DND-41 (cell line): Measurements from ENCODE around the gene CDK1.

Experiments used
- ATAC-seq: fragments of 200-7000 bp; cut with Tn5 transposase; 3 replicates; pipeline ENCODE4 v1.9.1; 2021; ENCODE audit warnings: low read depth; ENCODE audit not compliant: insufficient read depth
- DNase-seq: peaks from one replicate; pipeline ENCODE4 v3.0.0-alpha.2; 2020
- H2AFZ ChIP-seq: 2 replicates; pipeline ENCODE4 v1.6.0; 2012; ENCODE audit warnings: low read depth, low read length
- H3K27ac ChIP-seq: 2 replicates; pipeline ENCODE4 v1.5.1; 2012; ENCODE audit warnings: low read length, inconsistent platforms
- H3K27me3 ChIP-seq: fragments of 200-600 bp; sonication (generic); 2 replicates; pipeline ENCODE4 v1.6.0; 2012; ENCODE audit warnings: low read length, mild to moderate bottlenecking, inconsistent platforms; ENCODE audit not compliant: insufficient read depth, poor library complexity
- H3K36me3 ChIP-seq: 2 replicates; pipeline ENCODE4 v1.5.1; 2012; ENCODE audit warnings: low read length, inconsistent platforms; ENCODE audit not compliant: insufficient read depth
- H3K4me1 ChIP-seq: 2 replicates; pipeline ENCODE4 v1.5.1; 2012; ENCODE audit warnings: mild to moderate bottlenecking, low read length; ENCODE audit not compliant: insufficient read depth
- H3K4me2 ChIP-seq: 2 replicates; pipeline ENCODE4 v1.6.0; 2012; ENCODE audit warnings: mild to moderate bottlenecking, moderate library complexity, low read length, inconsistent platforms; ENCODE audit not compliant: insufficient read depth
- H3K4me3 ChIP-seq, 2 experiments: fragments of 200-600 bp in 1 of 2; shearing (Covaris generic) in 1 of 2; 2 replicates each; pipeline ENCODE4 v1.5.1; 2012 to 2016; ENCODE audit warnings: inconsistent platforms in 2 of 2, low read length in 2 of 2, mild to moderate bottlenecking in 2 of 2, low read depth in 1 of 2, moderate library complexity in 1 of 2
- H3K79me2 ChIP-seq: 2 replicates; pipeline ENCODE4 v1.6.0; 2012; ENCODE audit warnings: low read length, inconsistent platforms; ENCODE audit not compliant: insufficient read depth
- H3K9ac ChIP-seq: 2 replicates; pipeline ENCODE4 v1.6.0; 2012; ENCODE audit warnings: low read depth, mild to moderate bottlenecking, inconsistent platforms, low read length, moderate library complexity
- H3K9me3 ChIP-seq: 2 replicates; pipeline ENCODE4 v1.5.1; 2012; ENCODE audit warnings: low read length, moderate library complexity, mild to moderate bottlenecking, inconsistent platforms; ENCODE audit not compliant: insufficient read depth, severe bottlenecking
- H4K20me1 ChIP-seq: 2 replicates; pipeline ENCODE4 v1.6.0; 2012; ENCODE audit warnings: low read length; ENCODE audit not compliant: insufficient read depth
- EZH2 ChIP-seq: IDR thresholded peaks from 3 replicates; pipeline ENCODE4 v1.6.1; 2012; ENCODE audit warnings: borderline replicate concordance, low read depth, mild to moderate bottlenecking, moderate library complexity, low read length, inconsistent platforms; ENCODE audit not compliant: severe bottlenecking
- TF ChIP-seq, protein P1 (sequence below): IDR thresholded peaks from 2 replicates; pipeline ENCODE4 v1.5.1; 2012; ENCODE audit warnings: borderline replicate concordance, low read length, moderate library complexity, mild to moderate bottlenecking; ENCODE audit not compliant: poor library complexity, severe bottlenecking; ENCODE audit errors: extremely low read depth

Gene CDK1

DNA sequence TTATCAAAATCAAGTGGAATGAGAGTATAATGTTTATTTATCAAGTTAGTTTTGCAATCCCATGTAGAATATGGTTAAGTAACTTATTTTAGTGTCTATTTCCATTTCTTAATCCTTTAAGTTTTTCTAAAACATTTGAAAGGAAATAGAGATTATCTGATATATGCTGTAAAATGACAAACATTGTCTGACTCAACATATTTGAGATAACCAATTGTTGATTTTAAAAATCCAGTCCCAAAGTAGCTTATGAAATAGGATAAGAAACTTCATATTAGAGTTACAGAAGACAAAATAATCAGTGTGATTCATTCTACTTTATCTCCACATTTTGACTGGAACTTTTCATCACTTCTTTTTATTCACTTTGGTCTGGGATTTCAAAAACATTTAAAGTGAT is 38.7 kb upstream of the CDK1 start:
- no peak for DNase-seq
- no peak overlapping the region for H2AFZ ChIP-seq
- H3K4me2 ChIP-seq, result no peak overlapping the region
- no peak overlapping the region for H3K27ac ChIP-seq
- no peaks in the 10 kb centered on the region for H4K20me1 ChIP-seq
- TF ChIP-seq EZH2, result no peak
- H3K9ac ChIP-seq, result no peak overlapping the region
- no peaks in the 10 kb centered on the region for H3K27me3 ChIP-seq
- no peak overlapping the region for H3K4me3 ChIP-seq
- H3K9me3 ChIP-seq, result no peaks in the 10 kb centered on the region
- no peak for ATAC-seq
- no peaks in the 10 kb centered on the region for H3K36me3 ChIP-seq
- H3K4me1 ChIP-seq, result no peaks in the 10 kb centered on the region
- H3K79me2 ChIP-seq, result no peaks in the 10 kb centered on the region

DNA sequence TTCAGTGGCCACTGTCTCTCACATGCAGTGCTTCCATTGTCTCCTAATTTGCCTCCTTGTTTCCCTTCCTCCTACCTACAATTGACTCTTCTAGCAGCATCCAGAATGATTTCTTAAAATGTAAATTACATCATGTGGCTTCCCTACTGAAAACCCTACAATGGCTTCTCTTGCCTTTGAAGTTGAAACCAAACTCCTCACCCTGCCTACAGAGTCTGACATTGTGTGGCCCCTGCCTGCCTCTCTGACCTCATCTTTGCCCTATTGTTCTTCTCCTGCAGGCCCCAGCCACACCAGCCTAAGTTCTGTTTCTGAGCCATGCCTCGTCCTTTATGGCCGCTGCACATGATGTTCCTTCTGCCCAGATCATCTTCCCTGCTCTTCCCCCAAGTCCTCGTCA is 35.8 kb upstream of the CDK1 start:
- TF ChIP-seq, protein P1, sequence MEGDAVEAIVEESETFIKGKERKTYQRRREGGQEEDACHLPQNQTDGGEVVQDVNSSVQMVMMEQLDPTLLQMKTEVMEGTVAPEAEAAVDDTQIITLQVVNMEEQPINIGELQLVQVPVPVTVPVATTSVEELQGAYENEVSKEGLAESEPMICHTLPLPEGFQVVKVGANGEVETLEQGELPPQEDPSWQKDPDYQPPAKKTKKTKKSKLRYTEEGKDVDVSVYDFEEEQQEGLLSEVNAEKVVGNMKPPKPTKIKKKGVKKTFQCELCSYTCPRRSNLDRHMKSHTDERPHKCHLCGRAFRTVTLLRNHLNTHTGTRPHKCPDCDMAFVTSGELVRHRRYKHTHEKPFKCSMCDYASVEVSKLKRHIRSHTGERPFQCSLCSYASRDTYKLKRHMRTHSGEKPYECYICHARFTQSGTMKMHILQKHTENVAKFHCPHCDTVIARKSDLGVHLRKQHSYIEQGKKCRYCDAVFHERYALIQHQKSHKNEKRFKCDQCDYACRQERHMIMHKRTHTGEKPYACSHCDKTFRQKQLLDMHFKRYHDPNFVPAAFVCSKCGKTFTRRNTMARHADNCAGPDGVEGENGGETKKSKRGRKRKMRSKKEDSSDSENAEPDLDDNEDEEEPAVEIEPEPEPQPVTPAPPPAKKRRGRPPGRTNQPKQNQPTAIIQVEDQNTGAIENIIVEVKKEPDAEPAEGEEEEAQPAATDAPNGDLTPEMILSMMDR, result no peak
- no peak for TF ChIP-seq EZH2

DNA sequence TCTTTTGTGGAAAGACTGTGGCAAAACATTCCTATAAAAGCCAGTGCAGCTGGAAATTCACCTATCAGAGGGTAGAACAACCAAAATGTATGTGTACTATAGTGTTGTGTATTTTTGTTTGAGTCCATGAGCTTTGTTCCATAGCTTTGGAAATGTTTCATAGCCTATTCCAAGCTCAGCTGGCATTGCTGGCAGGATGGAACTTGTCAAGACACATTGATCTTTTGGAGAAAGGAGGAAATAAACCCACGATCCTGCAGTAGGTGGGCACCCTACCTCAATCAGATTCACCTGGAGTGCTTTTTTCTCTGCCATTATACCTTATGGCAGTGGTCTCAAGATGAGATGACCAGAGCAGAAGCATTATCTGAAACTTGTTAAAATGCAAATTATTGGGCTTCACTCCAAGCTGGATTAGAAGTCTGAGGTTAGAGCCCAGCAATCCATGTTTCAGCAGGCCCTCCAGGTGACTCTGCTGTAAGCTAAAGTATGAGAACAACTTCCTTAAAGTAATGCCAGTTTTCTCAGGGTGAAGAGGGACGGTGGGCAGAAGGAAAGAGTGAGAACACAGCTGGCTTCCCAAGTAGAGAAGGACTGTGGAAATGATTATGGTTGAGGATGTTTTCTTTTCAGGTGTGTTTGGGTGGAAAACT is 30.3 kb upstream of the CDK1 start:
- no peak for ATAC-seq
- Histone ChIP-seq H3K27me3 (peaks cover 7% of the 10 kb centered on the region), H3K79me2 (no peaks in the 10 kb centered on the region), H3K9me3 (no peaks in the 10 kb centered on the region), H3K4me1 (no peaks in the 10 kb centered on the region), H4K20me1 (no peaks in the 10 kb centered on the region), H2AFZ (no peak overlapping the region), H3K9ac (no peak overlapping the region), H3K4me3 (no peak overlapping the region), H3K4me2 (no peak overlapping the region), H3K27ac (no peak overlapping the region), H3K36me3 (no peaks in the 10 kb centered on the region)
- DNase-seq, result no peak
- TF ChIP-seq EZH2, result no peak
- TF ChIP-seq, protein P1, result no peak

More for the DNA sequence above, 35.8 kb upstream of the CDK1 start:
- Histone ChIP-seq H3K36me3 (no peaks in the 10 kb centered on the region), H3K9me3 (no peaks in the 10 kb centered on the region), H3K79me2 (no peaks in the 10 kb centered on the region), H3K27me3 (peaks cover 4% of the 10 kb centered on the region), H3K9ac (no peak overlapping the region), H3K27ac (no peak overlapping the region), H3K4me1 (no peaks in the 10 kb centered on the region), H2AFZ (no peak overlapping the region), H3K4me3 (no peak overlapping the region), H4K20me1 (no peaks in the 10 kb centered on the region), H3K4me2 (no peak overlapping the region)
- ATAC-seq, result no peak
- no peak for DNase-seq

DNA sequence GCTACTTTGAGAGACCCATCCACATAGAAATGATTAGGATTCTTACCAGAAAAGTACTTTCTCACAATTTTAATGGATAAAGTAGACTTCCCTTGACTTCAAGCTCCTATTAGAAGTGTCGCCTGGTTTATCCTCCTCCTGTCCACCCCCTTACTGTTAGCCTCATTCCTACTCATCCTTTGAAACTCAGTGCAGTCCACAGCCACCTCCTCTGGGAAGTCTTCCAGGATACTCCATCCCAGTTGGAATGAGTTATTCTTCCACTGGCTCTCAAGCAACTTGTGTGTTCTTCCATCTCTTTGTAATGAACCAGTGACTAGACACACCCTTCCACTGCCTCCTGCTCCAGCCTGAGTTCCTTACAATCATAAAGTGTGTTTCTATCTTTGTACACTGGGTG is 25.1 kb upstream of the CDK1 start:
- H2AFZ ChIP-seq, result no peak overlapping the region
- H3K4me3 ChIP-seq, result no peak overlapping the region
- no peak for TF ChIP-seq EZH2
- TF ChIP-seq, protein P1, result no peak
- H3K4me1 ChIP-seq, result no peaks in the 10 kb centered on the region
- ATAC-seq, result no peak
- H3K4me2 ChIP-seq, result no peak overlapping the region
- H3K27me3 ChIP-seq, result peaks cover 12% of the 10 kb centered on the region
- H4K20me1 ChIP-seq, result no peaks in the 10 kb centered on the region
- no peak overlapping the region for H3K9ac ChIP-seq
- H3K9me3 ChIP-seq, result no peaks in the 10 kb centered on the region
- no peak for DNase-seq
- H3K79me2 ChIP-seq, result no peaks in the 10 kb centered on the region
- H3K36me3 ChIP-seq, result no peaks in the 10 kb centered on the region
- H3K27ac ChIP-seq, result no peak overlapping the region
